GM23248 (cell line): ENCODE data around the gene LRRC3.

Experiments
- EZH2 ChIP-seq: fragments of 200-600 bp; sonication (generic); IDR thresholded peaks from 2 replicates; pipeline ENCODE4 v1.6.1; 2018; ENCODE audit warnings: antibody characterized with exemption, mild to moderate bottlenecking; ENCODE audit not compliant: insufficient read depth, poor library complexity, severe bottlenecking
- EZH2phosphoT487 ChIP-seq: fragments of 200-600 bp; sonication (generic); IDR thresholded peaks from 2 replicates; pipeline ENCODE4 v1.6.1; 2018; ENCODE audit warnings: antibody characterized with exemption, moderate library complexity, mild to moderate bottlenecking, low read depth; ENCODE audit not compliant: insufficient read depth

- no peak for TF ChIP-seq EZH2
- no peak for TF ChIP-seq EZH2phosphoT487
These were observed 48.6 kb downstream of the LRRC3 start for GRCh38 chr21:44503901-44504399.
